Measurements from ENCODE around the gene ABCA13. TPM values are rescaled to one million over a fixed set of nuclear protein-coding genes. Genes with fewer than 3 reads are reported as not detected.
"Not testable (repeated sequence)": the region's sequence is repeated elsewhere in the genome, so short reads cannot be mapped to it uniquely, and the experiment has no call there.

The ABCA13 gene
- total RNA-seq, 1 donor from 2014 or later: 0.34 TPM

DNA sequence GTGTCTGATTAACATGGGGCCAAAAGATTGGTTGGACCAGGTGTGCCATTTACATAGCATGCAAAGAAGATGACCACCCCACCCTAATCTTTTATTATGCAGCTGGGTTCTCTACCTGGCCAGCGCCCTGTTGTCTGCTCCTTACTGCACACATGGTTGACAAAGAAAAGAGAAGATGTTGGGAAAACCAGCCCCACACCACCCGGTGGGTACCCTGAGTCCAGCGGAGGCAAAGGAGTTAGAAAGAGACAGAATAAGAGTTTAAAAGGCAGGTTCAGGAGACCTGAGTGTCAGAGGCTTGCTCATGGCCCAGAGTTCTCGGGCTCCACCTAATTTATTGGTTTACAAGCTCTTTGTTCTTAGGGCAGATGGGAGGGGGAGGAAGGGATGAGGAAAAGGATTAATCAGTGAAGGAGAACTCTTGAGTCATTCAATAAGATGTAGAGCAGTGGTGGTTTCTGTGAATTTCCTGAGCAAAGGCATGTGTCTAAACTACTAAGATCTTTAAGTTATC is 24.1 kb upstream of the ABCA13 start:
- Histone ChIP-seq H3K4me2 (ENCODE audit: low read length) (no peak overlapping the region), H3K27ac (ENCODE audit: low read depth, low read length) (no peak overlapping the region), H2AFZ (ENCODE audit: low read depth, low read length) (no peak overlapping the region), H3K27me3 (ENCODE audit: insufficient read depth, low read length) (peaks cover 4% of the 10 kb centered on the region), H3K4me3 (ENCODE audit: insufficient read depth, low read depth, low read length) (no peak overlapping the region), H3K4me1 (ENCODE audit: insufficient read depth, low read length) (no peaks in the 10 kb centered on the region), H3K79me2 (ENCODE audit: insufficient read depth, low read length) (no peaks in the 10 kb centered on the region), H3K36me3 (ENCODE audit: insufficient read depth, low read length) (no peaks in the 10 kb centered on the region), H4K20me1 (ENCODE audit: insufficient read depth, low read length) (no peaks in the 10 kb centered on the region), H3K9me3 (ENCODE audit: insufficient read depth, low read depth, low read length) (no peaks in the 10 kb centered on the region), H3K9ac (ENCODE audit: low read length) (no peak overlapping the region)
- Mint-ChIP-seq H3K4me3 (ENCODE audit: unreplicated experiment) (no peak overlapping the region), H3K36me3 (ENCODE audit: low read depth, unreplicated experiment) (no peaks in the 10 kb centered on the region), H3K27me3 (ENCODE audit: low read depth, unreplicated experiment) (no peaks in the 10 kb centered on the region), H3K9me3 (ENCODE audit: unreplicated experiment) (peaks cover 6% of the 10 kb centered on the region), H3K4me1 (ENCODE audit: low read depth, unreplicated experiment) (peaks cover 4% of the 10 kb centered on the region), H3K27ac (ENCODE audit: unreplicated experiment) (no peak overlapping the region)
- FAIRE-seq (no peak), DNase-seq (ENCODE audit: low read depth) (no peak)
- TF ChIP-seq EZH2 (IDR thresholded peaks at IDR 0.05; ENCODE audit: insufficient read depth, low read length): no peak
- TF ChIP-seq, protein P1, sequence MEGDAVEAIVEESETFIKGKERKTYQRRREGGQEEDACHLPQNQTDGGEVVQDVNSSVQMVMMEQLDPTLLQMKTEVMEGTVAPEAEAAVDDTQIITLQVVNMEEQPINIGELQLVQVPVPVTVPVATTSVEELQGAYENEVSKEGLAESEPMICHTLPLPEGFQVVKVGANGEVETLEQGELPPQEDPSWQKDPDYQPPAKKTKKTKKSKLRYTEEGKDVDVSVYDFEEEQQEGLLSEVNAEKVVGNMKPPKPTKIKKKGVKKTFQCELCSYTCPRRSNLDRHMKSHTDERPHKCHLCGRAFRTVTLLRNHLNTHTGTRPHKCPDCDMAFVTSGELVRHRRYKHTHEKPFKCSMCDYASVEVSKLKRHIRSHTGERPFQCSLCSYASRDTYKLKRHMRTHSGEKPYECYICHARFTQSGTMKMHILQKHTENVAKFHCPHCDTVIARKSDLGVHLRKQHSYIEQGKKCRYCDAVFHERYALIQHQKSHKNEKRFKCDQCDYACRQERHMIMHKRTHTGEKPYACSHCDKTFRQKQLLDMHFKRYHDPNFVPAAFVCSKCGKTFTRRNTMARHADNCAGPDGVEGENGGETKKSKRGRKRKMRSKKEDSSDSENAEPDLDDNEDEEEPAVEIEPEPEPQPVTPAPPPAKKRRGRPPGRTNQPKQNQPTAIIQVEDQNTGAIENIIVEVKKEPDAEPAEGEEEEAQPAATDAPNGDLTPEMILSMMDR (IDR thresholded peaks at IDR 0.05; ENCODE audit: insufficient read depth, low read depth, low read length): no peak

- not testable (repeated sequence) for H3K9ac ChIP-seq (ENCODE audit: low read length); H3K27ac ChIP-seq (ENCODE audit: low read depth, low read length); H3K36me3 ChIP-seq (ENCODE audit: insufficient read depth, low read length); H3K27me3 ChIP-seq (ENCODE audit: insufficient read depth, low read length); H2AFZ ChIP-seq (ENCODE audit: low read depth, low read length); H3K4me1 ChIP-seq (ENCODE audit: insufficient read depth, low read length); H3K9me3 Mint-ChIP-seq (ENCODE audit: unreplicated experiment); H3K27ac Mint-ChIP-seq (ENCODE audit: unreplicated experiment); H3K4me2 ChIP-seq (ENCODE audit: low read length); H3K36me3 Mint-ChIP-seq (ENCODE audit: low read depth, unreplicated experiment); H3K9me3 ChIP-seq (ENCODE audit: insufficient read depth, low read depth, low read length); H3K4me1 Mint-ChIP-seq (ENCODE audit: low read depth, unreplicated experiment); H3K27me3 Mint-ChIP-seq (ENCODE audit: low read depth, unreplicated experiment); H3K79me2 ChIP-seq (ENCODE audit: insufficient read depth, low read length); H3K4me3 Mint-ChIP-seq (ENCODE audit: unreplicated experiment); H4K20me1 ChIP-seq (ENCODE audit: insufficient read depth, low read length); H3K4me3 ChIP-seq (ENCODE audit: insufficient read depth, low read depth, low read length); FAIRE-seq; DNase-seq (ENCODE audit: low read depth)
These were observed 23.6 kb upstream of the ABCA13 start for GRCh38 chr7:48147690-48148089.

- no peaks in the 10 kb centered on the region for H3K27me3 Mint-ChIP-seq (ENCODE audit: low read depth, unreplicated experiment)
- H3K36me3 Mint-ChIP-seq (ENCODE audit: low read depth, unreplicated experiment): no peaks in the 10 kb centered on the region
- Histone ChIP-seq H3K79me2 (ENCODE audit: insufficient read depth, low read length) (no peaks in the 10 kb centered on the region), H3K9me3 (ENCODE audit: insufficient read depth, low read depth, low read length) (no peaks in the 10 kb centered on the region), H2AFZ (ENCODE audit: low read depth, low read length) (no peak overlapping the region), H3K9ac (ENCODE audit: low read length) (no peak overlapping the region), H3K27ac (ENCODE audit: low read depth, low read length) (no peak overlapping the region), H3K4me3 (ENCODE audit: insufficient read depth, low read depth, low read length) (no peak overlapping the region), H4K20me1 (ENCODE audit: insufficient read depth, low read length) (no peaks in the 10 kb centered on the region), H3K4me1 (ENCODE audit: insufficient read depth, low read length) (no peaks in the 10 kb centered on the region), H3K4me2 (ENCODE audit: low read length) (no peak overlapping the region), H3K27me3 (ENCODE audit: insufficient read depth, low read length) (peaks cover 4% of the 10 kb centered on the region), H3K36me3 (ENCODE audit: insufficient read depth, low read length) (no peaks in the 10 kb centered on the region)
- no peak for FAIRE-seq
- DNase-seq (ENCODE audit: low read depth): no peak
- peaks cover 4% of the 10 kb centered on the region for H3K4me1 Mint-ChIP-seq (ENCODE audit: low read depth, unreplicated experiment)
- H3K9me3 Mint-ChIP-seq (ENCODE audit: unreplicated experiment): peaks cover 6% of the 10 kb centered on the region
- no peak overlapping the region for H3K4me3 Mint-ChIP-seq (ENCODE audit: unreplicated experiment)
- TF ChIP-seq, protein P1 (IDR thresholded peaks at IDR 0.05; ENCODE audit: insufficient read depth, low read depth, low read length): no peak
- TF ChIP-seq EZH2 (IDR thresholded peaks at IDR 0.05; ENCODE audit: insufficient read depth, low read length): no peak
- no peak overlapping the region for H3K27ac Mint-ChIP-seq (ENCODE audit: unreplicated experiment)
These were observed 22.9 kb upstream of the ABCA13 start for GRCh38 chr7:48148311-48148710.
